Spleen (tissue), 11 donors: ENCODE measurements around the gene NFKBIE. TPM values are rescaled to one million over a fixed set of nuclear protein-coding genes. Genes with fewer than 3 reads are reported as not detected.

Experiments used
- DNase-seq: peaks from one replicate; pipeline ENCODE4 v3.0.0-alpha.2; 2020
- H3K27ac ChIP-seq, 8 donors: fragments of 200-600 bp; sonication (generic) in 7 of 8; 1 replicate in 4 of 8; 2 replicates in 4 of 8; pipeline versions ENCODE4 v1.5.0 to v1.8.0; 2016 to 2021; ENCODE audit warnings: inconsistent platforms in 4 of 8, mild to moderate bottlenecking in 4 of 8, moderate library complexity in 1 of 8
- H3K27me3 ChIP-seq, 7 donors: fragments of 200-600 bp; sonication (generic) in 6 of 7; replicated peaks in 1 of 7; 1 replicate in 4 of 7; 2 replicates in 3 of 7; pipeline versions ENCODE4 v1.5.0 to v1.8.0; 2016 to 2021; ENCODE audit warnings: inconsistent platforms in 3 of 7, mild to moderate bottlenecking in 1 of 7
- H3K36me3 ChIP-seq, 6 donors: fragments of 200-600 bp; sonication (generic) in 5 of 6; 1 replicate in 4 of 6; 2 replicates in 2 of 6; pipeline versions ENCODE4 v1.5.0 to v1.8.0; 2016 to 2021; ENCODE audit warnings: inconsistent platforms in 2 of 6
- H3K4me1 ChIP-seq, 6 donors: fragments of 200-600 bp; sonication (generic) in 5 of 6; 1 replicate in 3 of 6; 2 replicates in 3 of 6; pipeline versions ENCODE4 v1.5.0 to v1.8.0; 2016 to 2021; ENCODE audit warnings: inconsistent platforms in 3 of 6
- H3K4me3 ChIP-seq, 8 donors: fragments of 200-600 bp; sonication (generic) in 7 of 8; 1 replicate in 4 of 8; 2 replicates in 4 of 8; pipeline versions ENCODE4 v1.5.0 to v1.8.0; 2016 to 2021; ENCODE audit warnings: inconsistent platforms in 4 of 8, mild to moderate bottlenecking in 4 of 8, moderate library complexity in 2 of 8
- H3K9me3 ChIP-seq, 8 donors: fragments of 200-600 bp; sonication (generic) in 7 of 8; 1 replicate in 4 of 8; 2 replicates in 4 of 8; pipeline versions ENCODE4 v1.5.0 to v1.8.0; 2016 to 2021; ENCODE audit warnings: inconsistent platforms in 4 of 8
- POLR2A ChIP-seq, 3 donors: fragments of 450-650 bp; IDR thresholded peaks; one replicate each; pipeline ENCODE4 v1.5.1; 2017; ENCODE audit warnings: antibody characterized with exemption in 3 of 3, mild to moderate bottlenecking in 1 of 3
- POLR2AphosphoS5 ChIP-seq, 3 donors: sonication (generic); formaldehyde crosslinking; IDR thresholded peaks; one replicate each; pipeline ENCODE4 v1.5.1; 2017; ENCODE audit warnings: antibody characterized with exemption in 3 of 3
- WGBS, 5 donors: extraction: QIAGEN DNeasy Blood & Tissue Kit in 3 of 5; methylation state at CpG; one replicate each; pipeline versions ENCODE4 v1.1.5 to v1.1.7; 2013 to 2018; 5-methylcytosine and 5-hydroxymethylcytosine counted together
- intact Hi-C: fragments of 100-400 bp; cut with DNase I; formaldehyde crosslinking; loops from one replicate; pipeline ENCODE4 v1.15.0; 2023; ENCODE audit warnings: low total_unique reads
- polyA plus RNA-seq, 3 donors: library from polyadenylated mRNA; stranded (reverse); fragments of 200-250 nt; gene quantifications; one replicate each; pipeline ENCODE4 v1.2.1, GENCODE V29; 2013
- total RNA-seq, 7 donors: library from RNA; depleted of rRNA in 3 of 7; stranded (reverse); fragments of >200 nt in 3 of 7; fragmentation: NEBNext Ultra II Directional in 4 of 7; extraction: Animal tissue kit (Norgen Biotek cat#: 25700) in 4 of 7; gene quantifications; one replicate each; pipeline versions ENCODE4 v1.1.0 to v1.2.1, GENCODE V29; 2016 to 2021
- TF ChIP-seq, protein P1 (sequence below), 11 experiments: fragments of 200-600 bp in 7 of 11; fragments of 450-650 bp in 4 of 11; sonication (generic) in 4 of 11; IDR thresholded peaks in 8 of 11; conservative IDR thresholded peaks in 3 of 11; 1 replicate in 7 of 11; 2 replicates in 4 of 11; pipeline versions ENCODE4 v1.4.0 to v1.8.0; 2016 to 2021; ENCODE audit warnings: antibody characterized with exemption in 11 of 11, inconsistent platforms in 4 of 11, mild to moderate bottlenecking in 1 of 11
- donor health status: healthy with polysubstance abuse.
- donor health status: DM: no; HTN: no; CAD: no; lungs with moderate emphysema.
- donor health status: DM: no; HTN: no; CAD: no.
- donor health status: Bipolar disorder and iron deficiency.
- donor health status: healthy.
- donor health status: DM: no; HTN: no; CAD: no.
- donor health status: DM: yes; HTN: yes; CAD: no.

NFKBIE gene
- total and polyA plus RNA-seq, 10 donors: 32.2 to 89.7 (median 49.0) TPM

- Histone ChIP-seq H3K27me3 (no peaks in the 10 kb centered on the region), H3K4me3 (peak overlapping the region in 1 of 8 donors; percentile 98), H3K27ac (no peak overlapping the region), H3K4me1 (peaks cover 6 to 21% (median 15%) of the 10 kb centered on the region in 6 donors), H3K9me3 (no peaks in the 10 kb centered on the region), H3K36me3 (peaks cover 0 to 52% (median 46%) of the 10 kb centered on the region in 6 donors)
- 79 to 93% (median 89%) methylated on average over 3 of the region's 3 CpGs for WGBS, 5 donors
- no peak for DNase-seq
- intact Hi-C loops: no loop called here
- TF ChIP-seq POLR2A (IDR thresholded peaks at IDR 0.05) (no peak), POLR2AphosphoS5 (IDR thresholded peaks at IDR 0.05) (no peak)
- TF ChIP-seq, protein P1, sequence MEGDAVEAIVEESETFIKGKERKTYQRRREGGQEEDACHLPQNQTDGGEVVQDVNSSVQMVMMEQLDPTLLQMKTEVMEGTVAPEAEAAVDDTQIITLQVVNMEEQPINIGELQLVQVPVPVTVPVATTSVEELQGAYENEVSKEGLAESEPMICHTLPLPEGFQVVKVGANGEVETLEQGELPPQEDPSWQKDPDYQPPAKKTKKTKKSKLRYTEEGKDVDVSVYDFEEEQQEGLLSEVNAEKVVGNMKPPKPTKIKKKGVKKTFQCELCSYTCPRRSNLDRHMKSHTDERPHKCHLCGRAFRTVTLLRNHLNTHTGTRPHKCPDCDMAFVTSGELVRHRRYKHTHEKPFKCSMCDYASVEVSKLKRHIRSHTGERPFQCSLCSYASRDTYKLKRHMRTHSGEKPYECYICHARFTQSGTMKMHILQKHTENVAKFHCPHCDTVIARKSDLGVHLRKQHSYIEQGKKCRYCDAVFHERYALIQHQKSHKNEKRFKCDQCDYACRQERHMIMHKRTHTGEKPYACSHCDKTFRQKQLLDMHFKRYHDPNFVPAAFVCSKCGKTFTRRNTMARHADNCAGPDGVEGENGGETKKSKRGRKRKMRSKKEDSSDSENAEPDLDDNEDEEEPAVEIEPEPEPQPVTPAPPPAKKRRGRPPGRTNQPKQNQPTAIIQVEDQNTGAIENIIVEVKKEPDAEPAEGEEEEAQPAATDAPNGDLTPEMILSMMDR (IDR thresholded peaks at IDR 0.05 in 8 of 11, conservative IDR thresholded peaks at IDR 0.05 in 3 of 11): no peak
Observed at GRCh38 chr6:44311767-44312166, 46.4 kb upstream of the NFKBIE start.

- H3K36me3 ChIP-seq: peaks cover 0 to 57% (median 51%) of the 10 kb centered on the region in 6 donors
- no peaks in the 10 kb centered on the region for H3K9me3 ChIP-seq
- TF ChIP-seq POLR2A (IDR thresholded peaks at IDR 0.05): no peak
- TF ChIP-seq, protein P1 (IDR thresholded peaks at IDR 0.05 in 8 of 11, conservative IDR thresholded peaks at IDR 0.05 in 3 of 11): no peak
- no peak for TF ChIP-seq POLR2AphosphoS5 (IDR thresholded peaks at IDR 0.05)
- 50 to 95% (median 72%) methylated on average over 2 of the region's 2 CpGs for WGBS, 5 donors
- intact Hi-C loops: no loop called here
- H3K27ac ChIP-seq: no peak overlapping the region
- no peak for DNase-seq
- no peak overlapping the region for H3K4me3 ChIP-seq
- H3K27me3 ChIP-seq: no peaks in the 10 kb centered on the region
- H3K4me1 ChIP-seq: peaks cover 6 to 21% (median 15%) of the 10 kb centered on the region in 6 donors
Observed at GRCh38 chr6:44311304-44311703, 46.0 kb upstream of the NFKBIE start.

DNA sequence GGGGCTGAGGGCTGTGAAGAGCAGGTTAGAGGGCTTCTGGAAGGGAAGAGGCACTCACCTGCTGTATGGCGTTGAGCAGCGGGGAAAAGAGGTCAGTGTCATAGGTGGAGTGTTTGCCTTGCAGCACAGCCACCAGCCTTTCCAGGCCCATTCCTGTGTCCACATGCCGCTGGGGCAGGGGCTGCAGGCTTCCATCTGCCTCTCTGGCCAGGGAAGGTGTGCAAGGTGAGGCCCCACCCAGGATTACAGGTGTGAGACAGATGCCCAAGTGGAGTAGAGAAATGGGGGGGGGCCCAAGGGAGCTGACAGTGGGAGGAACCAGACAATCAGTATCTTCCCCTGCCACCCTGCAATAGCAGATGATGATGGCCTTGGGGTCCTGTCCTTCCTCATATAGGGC lies 44.9 kb upstream of the NFKBIE start:
- intact Hi-C loops: no loop called here
- Histone ChIP-seq H3K27ac (no peak overlapping the region), H3K9me3 (no peaks in the 10 kb centered on the region), H3K36me3 (peaks cover 0 to 68% (median 61%) of the 10 kb centered on the region in 6 donors), H3K4me1 (peaks cover 6 to 21% (median 15%) of the 10 kb centered on the region in 6 donors), H3K4me3 (no peak overlapping the region), H3K27me3 (no peaks in the 10 kb centered on the region)
- WGBS, 5 donors: 88 to 99% (median 97%) methylated on average over 3 of the region's 3 CpGs
- TF ChIP-seq POLR2A (IDR thresholded peaks at IDR 0.05) (no peak), POLR2AphosphoS5 (IDR thresholded peaks at IDR 0.05) (no peak)
- TF ChIP-seq, protein P1 (IDR thresholded peaks at IDR 0.05 in 8 of 11, conservative IDR thresholded peaks at IDR 0.05 in 3 of 11): no peak
- no peak for DNase-seq

DNA sequence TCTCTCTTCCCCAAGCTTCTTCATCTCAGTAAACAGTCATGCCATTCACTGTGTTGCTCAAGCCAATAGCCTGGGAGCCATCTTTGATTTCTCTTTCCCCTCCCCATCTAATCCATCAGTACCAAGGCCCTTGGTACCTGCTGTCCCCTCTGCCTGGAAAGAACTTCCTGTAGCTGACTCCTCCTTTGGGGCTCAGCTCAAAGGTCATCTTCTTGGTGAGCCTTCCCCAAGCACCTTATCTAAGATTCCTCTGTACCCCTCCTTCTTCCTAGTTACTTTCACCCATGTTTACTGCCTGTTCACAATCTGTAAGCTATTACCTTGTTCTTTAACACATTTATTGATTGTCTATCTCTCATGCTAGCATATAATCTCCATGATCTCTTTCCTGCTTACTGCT lies 44.3 kb upstream of the NFKBIE start:
- TF ChIP-seq, protein P1 (IDR thresholded peaks at IDR 0.05 in 8 of 11, conservative IDR thresholded peaks at IDR 0.05 in 3 of 11): no peak
- TF ChIP-seq POLR2AphosphoS5 (IDR thresholded peaks at IDR 0.05): no peak
- no peak for TF ChIP-seq POLR2A (IDR thresholded peaks at IDR 0.05)
- DNase-seq: no peak
- Histone ChIP-seq H3K4me1 (peaks cover 6 to 21% (median 15%) of the 10 kb centered on the region in 6 donors), H3K4me3 (no peak overlapping the region), H3K36me3 (peaks cover 0 to 74% (median 67%) of the 10 kb centered on the region in 6 donors), H3K27me3 (no peaks in the 10 kb centered on the region), H3K9me3 (no peaks in the 10 kb centered on the region), H3K27ac (no peak overlapping the region)
- intact Hi-C loops: no loop called here
